Liver (tissue), 3 donors: ENCODE data around the gene CELF4.

Experiments
- JUND ChIP-seq, 2 donors: IDR thresholded peaks; 2 replicates each; pipeline ENCODE4 v1.6.1; 2016; ENCODE audit warnings: antibody characterized with exemption in 2 of 2
- TAF1 ChIP-seq: conservative IDR thresholded peaks from 2 replicates; pipeline ENCODE4 v1.6.1; 2016; ENCODE audit warnings: antibody characterized with exemption, mild to moderate bottlenecking
- YY1 ChIP-seq: IDR thresholded peaks from 2 replicates; pipeline ENCODE4 v1.6.1; 2016; ENCODE audit warnings: antibody characterized with exemption, mild to moderate bottlenecking
- TF ChIP-seq, protein P1 (sequence below): fragments of 150-350 bp; IDR thresholded peaks from 2 replicates; pipeline ENCODE4 v1.5.1; 2017; ENCODE audit warnings: improper control_type of control experiment, low read depth, low read length; ENCODE audit not compliant: missing input control
- TF ChIP-seq, protein P2 (sequence below): IDR thresholded peaks from 2 replicates; pipeline ENCODE4 v1.6.1; 2016; ENCODE audit warnings: antibody characterized with exemption
- TF ChIP-seq, protein P3 (sequence below): IDR thresholded peaks from 2 replicates; pipeline ENCODE4 v1.6.1; 2016; ENCODE audit warnings: antibody characterized with exemption
- TF ChIP-seq, protein P4 (sequence below): IDR thresholded peaks from 2 replicates; pipeline ENCODE4 v1.6.1; 2016; ENCODE audit warnings: antibody characterized with exemption
- donor health status: healthy.
- donor health status: healthy.

DNA sequence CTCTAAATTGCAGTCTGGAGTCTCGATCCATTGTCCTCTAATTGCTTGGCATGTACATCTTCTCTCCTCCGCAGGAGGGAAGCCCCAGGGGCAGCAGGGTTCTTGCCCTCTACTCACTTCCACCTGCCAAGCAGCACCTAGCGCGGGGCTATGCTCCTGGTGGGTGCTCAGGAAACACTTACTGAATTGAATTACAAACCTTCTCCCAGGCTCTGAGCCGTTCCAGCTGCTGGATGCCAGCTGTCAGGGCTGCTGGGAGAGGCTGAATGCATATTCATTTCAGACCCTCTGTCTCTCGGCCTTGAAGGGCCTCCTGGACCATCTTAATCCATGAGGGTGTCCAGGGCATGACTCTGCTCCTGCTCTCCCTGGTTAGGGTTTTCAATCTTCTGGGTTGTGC, 94.0 kb downstream of the CELF4 start:
- TF ChIP-seq, protein P1, sequence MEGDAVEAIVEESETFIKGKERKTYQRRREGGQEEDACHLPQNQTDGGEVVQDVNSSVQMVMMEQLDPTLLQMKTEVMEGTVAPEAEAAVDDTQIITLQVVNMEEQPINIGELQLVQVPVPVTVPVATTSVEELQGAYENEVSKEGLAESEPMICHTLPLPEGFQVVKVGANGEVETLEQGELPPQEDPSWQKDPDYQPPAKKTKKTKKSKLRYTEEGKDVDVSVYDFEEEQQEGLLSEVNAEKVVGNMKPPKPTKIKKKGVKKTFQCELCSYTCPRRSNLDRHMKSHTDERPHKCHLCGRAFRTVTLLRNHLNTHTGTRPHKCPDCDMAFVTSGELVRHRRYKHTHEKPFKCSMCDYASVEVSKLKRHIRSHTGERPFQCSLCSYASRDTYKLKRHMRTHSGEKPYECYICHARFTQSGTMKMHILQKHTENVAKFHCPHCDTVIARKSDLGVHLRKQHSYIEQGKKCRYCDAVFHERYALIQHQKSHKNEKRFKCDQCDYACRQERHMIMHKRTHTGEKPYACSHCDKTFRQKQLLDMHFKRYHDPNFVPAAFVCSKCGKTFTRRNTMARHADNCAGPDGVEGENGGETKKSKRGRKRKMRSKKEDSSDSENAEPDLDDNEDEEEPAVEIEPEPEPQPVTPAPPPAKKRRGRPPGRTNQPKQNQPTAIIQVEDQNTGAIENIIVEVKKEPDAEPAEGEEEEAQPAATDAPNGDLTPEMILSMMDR, result no peak
- TF ChIP-seq, protein P2, sequence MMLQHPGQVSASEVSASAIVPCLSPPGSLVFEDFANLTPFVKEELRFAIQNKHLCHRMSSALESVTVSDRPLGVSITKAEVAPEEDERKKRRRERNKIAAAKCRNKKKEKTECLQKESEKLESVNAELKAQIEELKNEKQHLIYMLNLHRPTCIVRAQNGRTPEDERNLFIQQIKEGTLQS, result no peak
- no peak for TF ChIP-seq YY1
- TF ChIP-seq, protein P3, sequence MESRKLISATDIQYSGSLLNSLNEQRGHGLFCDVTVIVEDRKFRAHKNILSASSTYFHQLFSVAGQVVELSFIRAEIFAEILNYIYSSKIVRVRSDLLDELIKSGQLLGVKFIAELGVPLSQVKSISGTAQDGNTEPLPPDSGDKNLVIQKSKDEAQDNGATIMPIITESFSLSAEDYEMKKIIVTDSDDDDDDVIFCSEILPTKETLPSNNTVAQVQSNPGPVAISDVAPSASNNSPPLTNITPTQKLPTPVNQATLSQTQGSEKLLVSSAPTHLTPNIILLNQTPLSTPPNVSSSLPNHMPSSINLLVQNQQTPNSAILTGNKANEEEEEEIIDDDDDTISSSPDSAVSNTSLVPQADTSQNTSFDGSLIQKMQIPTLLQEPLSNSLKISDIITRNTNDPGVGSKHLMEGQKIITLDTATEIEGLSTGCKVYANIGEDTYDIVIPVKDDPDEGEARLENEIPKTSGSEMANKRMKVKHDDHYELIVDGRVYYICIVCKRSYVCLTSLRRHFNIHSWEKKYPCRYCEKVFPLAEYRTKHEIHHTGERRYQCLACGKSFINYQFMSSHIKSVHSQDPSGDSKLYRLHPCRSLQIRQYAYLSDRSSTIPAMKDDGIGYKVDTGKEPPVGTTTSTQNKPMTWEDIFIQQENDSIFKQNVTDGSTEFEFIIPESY, result no peak
- no peak for TF ChIP-seq TAF1
- TF ChIP-seq, protein P4, sequence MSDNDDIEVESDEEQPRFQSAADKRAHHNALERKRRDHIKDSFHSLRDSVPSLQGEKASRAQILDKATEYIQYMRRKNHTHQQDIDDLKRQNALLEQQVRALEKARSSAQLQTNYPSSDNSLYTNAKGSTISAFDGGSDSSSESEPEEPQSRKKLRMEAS, result no peak
- TF ChIP-seq JUND (IDR thresholded peaks at IDR 0.05), result no peak
